ENCODE data around the gene DCK. TPM values are rescaled to one million over a fixed set of nuclear protein-coding genes. Genes with fewer than 3 reads are reported as not detected.
"Not testable (repeated sequence)": the region's sequence is repeated elsewhere in the genome, so short reads cannot be mapped to it uniquely, and the experiment has no call there.

Gene DCK
- total and polyA plus RNA-seq, 9 of the 15 experiments (the other 6 are each of a cell fraction or from before 2014, with no cell fraction given), result 11.3 to 25.8 (median 19.6) TPM

DNA sequence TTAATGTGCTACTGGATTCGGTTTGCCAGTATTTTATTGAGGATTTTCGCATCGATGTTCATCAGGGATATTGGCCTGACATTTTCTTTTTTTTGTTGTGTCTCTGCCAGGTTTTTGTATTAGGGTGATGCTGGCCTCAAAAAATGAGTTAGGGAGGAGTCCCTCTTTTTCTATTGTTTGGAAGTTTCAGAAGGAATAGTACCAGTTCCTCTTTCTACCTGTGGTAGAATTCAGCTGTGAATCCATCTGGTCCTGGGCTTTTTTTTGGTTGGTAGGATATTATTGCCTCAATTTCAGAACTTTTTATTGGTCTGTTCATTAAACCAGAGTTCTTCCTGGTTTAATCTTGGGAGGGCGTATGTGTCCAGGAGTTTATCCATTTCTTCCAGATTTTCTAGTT lies 7.9 kb downstream of the DCK start:
- ATAC-seq; DNase-seq (ENCODE audit: extremely low read depth in 1 of 4, low spot score in 3 of 4); in situ Hi-C loops (cut with MboI); CTCF ChIA-PET (ENCODE audit: low intra/inter-chr PET ratio); H3K4me3 ChIP-seq; POLR2A ChIA-PET; H3K27ac ChIP-seq (ENCODE audit: extremely low read depth, low read depth, low read length); H2AFZ ChIP-seq (ENCODE audit: low read depth, low read length); H3K9me1 ChIP-seq (ENCODE audit: control insufficient read depth, insufficient read depth, low read length); H4K20me1 ChIP-seq (replicated peaks; ENCODE audit: control insufficient read depth, insufficient read depth, low read length); H3K9me3 ChIP-seq (replicated peaks; ENCODE audit: control insufficient read depth, insufficient read depth, low read depth, low read length); BruUV-seq (replicated peaks); intact Hi-C loops (cut with micrococcal nuclease); H3K9ac ChIP-seq (ENCODE audit: insufficient read depth in 1 of 2, low read depth in 2 of 2, low read length in 2 of 2); H3K4me2 ChIP-seq (ENCODE audit: insufficient read depth, low read length); H3K27me3 ChIP-seq (ENCODE audit: control insufficient read depth in 2 of 2, insufficient read depth in 2 of 2, low read length in 2 of 2); FAIRE-seq: not testable (repeated sequence)
- peak; percentile 5; the same call in 1 of the 2 replicates for TF ChIP-seq SPI1 (IDR thresholded peaks at IDR 0.05; ENCODE audit: borderline replicate concordance, low read depth, low read length)
- 88% methylated on average over 4 of the region's 4 CpGs for WGBS (ENCODE audit: insufficient coverage, low coverage, missing lambda C conversion rate)
- Histone ChIP-seq H3K79me2 (ENCODE audit: control insufficient read depth, insufficient read depth, low read length) (peaks cover 23% of the 10 kb centered on the region), H3K4me1 (replicated peaks in 1 of 2; ENCODE audit: control insufficient read depth in 2 of 2, insufficient read depth in 2 of 2, low read length in 2 of 2) (peaks cover 0 to 11% of the 10 kb centered on the region in 2 experiments; a peak in 2 of 5 replicates), H3K36me3 (ENCODE audit: control insufficient read depth, insufficient read depth, low read length) (peaks cover 16% of the 10 kb centered on the region; the same call in 1 of the 3 replicates)

- intact Hi-C loops (cut with micrococcal nuclease), result no loop called here
- peaks cover 4% of the 10 kb centered on the region; the same call in 2 of the 3 replicates for H3K36me3 ChIP-seq (ENCODE audit: control insufficient read depth, insufficient read depth, low read length)
- H3K79me2 ChIP-seq (ENCODE audit: control insufficient read depth, insufficient read depth, low read length), result peaks cover 12% of the 10 kb centered on the region; the same call in 2 of the 3 replicates
- POLR2A ChIA-PET, result interaction anchor here (1.5 kb wide), 1 partner anchor 10 kb away, joined by 3 read pairs; no protein-coding TSS in a partner anchor
- DNase-seq (ENCODE audit: extremely low read depth in 1 of 4, low spot score in 3 of 4) (no peak), FAIRE-seq (no peak), ATAC-seq (peak; percentile 64; the same call in 2 of the 3 replicates)
- in situ Hi-C loops (cut with MboI), result no loop called here
- CTCF ChIA-PET (ENCODE audit: low intra/inter-chr PET ratio), result no interaction called here
- H3K4me2 ChIP-seq (ENCODE audit: insufficient read depth, low read length), result no peak overlapping the region
- no peaks in the 10 kb centered on the region; a peak in 1 of 5 replicates for H3K4me1 ChIP-seq (replicated peaks in 1 of 2; ENCODE audit: control insufficient read depth in 2 of 2, insufficient read depth in 2 of 2, low read length in 2 of 2)
- WGBS (ENCODE audit: insufficient coverage, low coverage, missing lambda C conversion rate), result 67% methylated on average over 6 of the region's 7 CpGs
- H3K9me1 ChIP-seq (ENCODE audit: control insufficient read depth, insufficient read depth, low read length), result no peaks in the 10 kb centered on the region
- H3K4me3 ChIP-seq, result no peak overlapping the region
- H3K9me3 ChIP-seq (replicated peaks; ENCODE audit: control insufficient read depth, insufficient read depth, low read depth, low read length), result no peaks in the 10 kb centered on the region
- no peaks in the 10 kb centered on the region for H4K20me1 ChIP-seq (replicated peaks; ENCODE audit: control insufficient read depth, insufficient read depth, low read length)
- no TSS peak for BruUV-seq (replicated peaks)
- no peak overlapping the region; a peak in 1 of 4 replicates for H3K9ac ChIP-seq (ENCODE audit: insufficient read depth in 1 of 2, low read depth in 2 of 2, low read length in 2 of 2)
- H3K27ac ChIP-seq (ENCODE audit: extremely low read depth, low read depth, low read length), result no peak overlapping the region
- H2AFZ ChIP-seq (ENCODE audit: low read depth, low read length), result no peak overlapping the region
- H3K27me3 ChIP-seq (ENCODE audit: control insufficient read depth in 2 of 2, insufficient read depth in 2 of 2, low read length in 2 of 2), result no peaks in the 10 kb centered on the region
- TF ChIP-seq RB1 (IDR thresholded peaks at IDR 0.05; ENCODE audit: low read depth) (no peak), KLF6 (CRISPR knock-in tag; IDR thresholded peaks at IDR 0.05; ENCODE audit: borderline replicate concordance) (no peak), SOX6 (IDR thresholded peaks at IDR 0.05) (no peak), RAD21 (CRISPR knock-in tag; conservative IDR thresholded peaks at IDR 0.05 in 1 of 2, IDR thresholded peaks at IDR 0.05 in 1 of 2) (peak in 1 of 2 experiments; percentile 17; a peak in 1 of 4 replicates), PTBP1 (IDR thresholded peaks at IDR 0.05; ENCODE audit: low read depth, low read length) (no peak), KLF10 (CRISPR knock-in tag; IDR thresholded peaks at IDR 0.05) (no peak), ZNF77 (CRISPR knock-in tag; IDR thresholded peaks at IDR 0.05) (no peak), CXXC5 (CRISPR knock-in tag; IDR thresholded peaks at IDR 0.05) (no peak), HMGXB4 (CRISPR knock-in tag; IDR thresholded peaks at IDR 0.05) (no peak)
- TF ChIP-seq, protein P1, sequence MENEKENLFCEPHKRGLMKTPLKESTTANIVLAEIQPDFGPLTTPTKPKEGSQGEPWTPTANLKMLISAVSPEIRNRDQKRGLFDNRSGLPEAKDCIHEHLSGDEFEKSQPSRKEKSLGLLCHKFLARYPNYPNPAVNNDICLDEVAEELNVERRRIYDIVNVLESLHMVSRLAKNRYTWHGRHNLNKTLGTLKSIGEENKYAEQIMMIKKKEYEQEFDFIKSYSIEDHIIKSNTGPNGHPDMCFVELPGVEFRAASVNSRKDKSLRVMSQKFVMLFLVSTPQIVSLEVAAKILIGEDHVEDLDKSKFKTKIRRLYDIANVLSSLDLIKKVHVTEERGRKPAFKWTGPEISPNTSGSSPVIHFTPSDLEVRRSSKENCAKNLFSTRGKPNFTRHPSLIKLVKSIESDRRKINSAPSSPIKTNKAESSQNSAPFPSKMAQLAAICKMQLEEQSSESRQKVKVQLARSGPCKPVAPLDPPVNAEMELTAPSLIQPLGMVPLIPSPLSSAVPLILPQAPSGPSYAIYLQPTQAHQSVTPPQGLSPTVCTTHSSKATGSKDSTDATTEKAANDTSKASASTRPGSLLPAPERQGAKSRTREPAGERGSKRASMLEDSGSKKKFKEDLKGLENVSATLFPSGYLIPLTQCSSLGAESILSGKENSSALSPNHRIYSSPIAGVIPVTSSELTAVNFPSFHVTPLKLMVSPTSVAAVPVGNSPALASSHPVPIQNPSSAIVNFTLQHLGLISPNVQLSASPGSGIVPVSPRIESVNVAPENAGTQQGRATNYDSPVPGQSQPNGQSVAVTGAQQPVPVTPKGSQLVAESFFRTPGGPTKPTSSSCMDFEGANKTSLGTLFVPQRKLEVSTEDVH (IDR thresholded peaks at IDR 0.05; ENCODE audit: low read depth, partially characterized antibody), result no peak
Observed at GRCh38 chr4:71004281-71004851, 10.9 kb downstream of the DCK start.
